MM.1S (cell line): Measurements from ENCODE around the gene ITM2C.

Experiments
- DNase-seq: peaks from one replicate; pipeline ENCODE4 v3.0.0-alpha.2; 2015
- H2AFZ ChIP-seq: fragments of 300-600 bp; sonication (generic); 2 replicates; pipeline ENCODE4 v1.6.0; 2016; ENCODE audit warnings: antibody characterized with exemption, low read length
- H3F3A ChIP-seq: fragments of 300-600 bp; sonication (generic); 2 replicates; pipeline ENCODE4 v1.6.1; 2016; ENCODE audit warnings: mild to moderate bottlenecking, antibody characterized with exemption, low read length, moderate library complexity, mixed read lengths; ENCODE audit not compliant: insufficient read depth
- H3K27ac ChIP-seq: fragments of 300-600 bp; sonication (generic); 2 replicates; pipeline ENCODE4 v1.5.1; 2016; ENCODE audit warnings: mild to moderate bottlenecking, low read length
- H3K27me3 ChIP-seq: fragments of 300-600 bp; sonication (generic); replicated peaks from 2 replicates; pipeline ENCODE4 v1.6.0; 2016; ENCODE audit warnings: low read length; ENCODE audit not compliant: insufficient read depth
- H3K36me3 ChIP-seq: fragments of 300-600 bp; sonication (generic); replicated peaks from 2 replicates; pipeline ENCODE4 v1.6.1; 2016; ENCODE audit warnings: mild to moderate bottlenecking, low read length, mixed read lengths; ENCODE audit not compliant: insufficient read depth
- H3K4me1 ChIP-seq: fragments of 300-600 bp; sonication (generic); 2 replicates; pipeline ENCODE4 v1.6.1; 2016; ENCODE audit warnings: low read length, mixed read lengths
- H3K4me2 ChIP-seq: fragments of 300-600 bp; sonication (generic); 2 replicates; pipeline ENCODE4 v1.6.0; 2016; ENCODE audit warnings: low read depth, low read length
- H3K4me3 ChIP-seq: fragments of 300-600 bp; sonication (generic); 2 replicates; pipeline ENCODE4 v1.5.1; 2016; ENCODE audit warnings: low read length, mixed read lengths
- H3K79me2 ChIP-seq: fragments of 300-600 bp; sonication (generic); 2 replicates; pipeline ENCODE4 v1.6.1; 2016; ENCODE audit warnings: mixed run types, low read length, mixed read lengths
- H3K9ac ChIP-seq: fragments of 300-600 bp; sonication (generic); 2 replicates; pipeline ENCODE4 v1.6.1; 2016; ENCODE audit warnings: low read length, mixed read lengths
- H3K9me2 ChIP-seq: fragments of 300-600 bp; sonication (generic); replicated peaks from 2 replicates; pipeline ENCODE4 v1.6.1; 2016; ENCODE audit warnings: mild to moderate bottlenecking, low read length, mixed read lengths; ENCODE audit not compliant: insufficient read depth
- H3K9me3 ChIP-seq: fragments of 300-600 bp; sonication (generic); replicated peaks from 2 replicates; pipeline ENCODE4 v1.6.1; 2016; ENCODE audit warnings: mild to moderate bottlenecking, low read length, mixed read lengths; ENCODE audit not compliant: insufficient read depth
- H4K20me1 ChIP-seq: fragments of 300-600 bp; sonication (generic); 2 replicates; pipeline ENCODE4 v1.6.1; 2016; ENCODE audit warnings: mild to moderate bottlenecking, low read length, moderate library complexity, mixed read lengths; ENCODE audit not compliant: insufficient read depth
- CTCF ChIP-seq: fragments of 300-600 bp; sonication (generic); IDR thresholded peaks from 2 replicates; pipeline ENCODE4 v1.5.1; 2016; ENCODE audit warnings: antibody characterized with exemption, low read length, mixed read lengths
- EZH2 ChIP-seq: fragments of 300-600 bp; sonication (generic); optimal IDR thresholded peaks from 2 replicates; pipeline ENCODE3; 2017; ENCODE audit warnings: low read depth, mild to moderate bottlenecking, antibody characterized with exemption, low read length, mixed read lengths
- EZH2phosphoT487 ChIP-seq: fragments of 300-600 bp; sonication (generic); IDR thresholded peaks from 2 replicates; pipeline ENCODE4 v1.6.1; 2018; ENCODE audit warnings: antibody characterized with exemption, low read length

Gene ITM2C

GRCh38 chr2:230920167-230920566, 55.4 kb downstream of the ITM2C start:
- Histone ChIP-seq H3K79me2 (no peaks in the 10 kb centered on the region), H4K20me1 (no peaks in the 10 kb centered on the region), H3K9me3 (no peaks in the 10 kb centered on the region), H3K27me3 (no peaks in the 10 kb centered on the region), H3K36me3 (no peaks in the 10 kb centered on the region), H3K9me2 (no peaks in the 10 kb centered on the region), H3K4me2 (peak overlapping the region; percentile 24; the same call in 1 of the 2 replicates), H2AFZ (no peak overlapping the region), H3K9ac (no peak overlapping the region), H3F3A (no peaks in the 10 kb centered on the region), H3K4me3 (no peak overlapping the region), H3K27ac (no peak overlapping the region), H3K4me1 (peaks cover 12% of the 10 kb centered on the region; the same call in 1 of the 2 replicates)
- TF ChIP-seq CTCF (no peak), EZH2 (no peak), EZH2phosphoT487 (no peak)
- no peak for DNase-seq

- Histone ChIP-seq H3K79me2 (no peaks in the 10 kb centered on the region), H3K27me3 (no peaks in the 10 kb centered on the region), H4K20me1 (no peaks in the 10 kb centered on the region), H3K4me2 (no peak overlapping the region), H3K36me3 (no peaks in the 10 kb centered on the region), H3K4me3 (no peak overlapping the region), H3K4me1 (peaks cover 24% of the 10 kb centered on the region), H3F3A (no peaks in the 10 kb centered on the region), H3K9me2 (no peaks in the 10 kb centered on the region), H3K27ac (no peak overlapping the region), H2AFZ (no peak overlapping the region), H3K9ac (no peak overlapping the region), H3K9me3 (no peaks in the 10 kb centered on the region)
- TF ChIP-seq CTCF: no peak
- no peak for TF ChIP-seq EZH2
- TF ChIP-seq EZH2phosphoT487: no peak
- DNase-seq: no peak
Observed at GRCh38 chr2:230921806-230922595, 57.3 kb downstream of the ITM2C start.

- DNase-seq: no peak
- TF ChIP-seq EZH2phosphoT487: no peak
- TF ChIP-seq CTCF: no peak
- no peak for TF ChIP-seq EZH2
- no peaks in the 10 kb centered on the region for H3K9me2 ChIP-seq
Observed at GRCh38 chr2:230922951-230923717, 58.4 kb downstream of the ITM2C start.

More at GRCh38 chr2:230922951-230923717, 58.4 kb downstream of the ITM2C start:
- no peaks in the 10 kb centered on the region for H3K79me2 ChIP-seq
- no peak overlapping the region for H3K27ac ChIP-seq
- H3K9me3 ChIP-seq: no peaks in the 10 kb centered on the region
- no peak overlapping the region for H3K9ac ChIP-seq
- H2AFZ ChIP-seq: no peak overlapping the region
- H3K4me1 ChIP-seq: peaks cover 24% of the 10 kb centered on the region
- no peaks in the 10 kb centered on the region for H3K27me3 ChIP-seq
- no peaks in the 10 kb centered on the region for H4K20me1 ChIP-seq
- no peak overlapping the region for H3K4me2 ChIP-seq
- H3K4me3 ChIP-seq: no peak overlapping the region
- no peaks in the 10 kb centered on the region for H3F3A ChIP-seq
- no peaks in the 10 kb centered on the region for H3K36me3 ChIP-seq
